ENCODE results near the gene EIF4A2. TPM values are rescaled to one million over a fixed set of nuclear protein-coding genes. Genes with fewer than 3 reads are reported as not detected.
"Not testable (repeated sequence)": the region's sequence is repeated elsewhere in the genome, so short reads cannot be mapped to it uniquely, and the experiment has no call there.

EIF4A2 gene
- polyA plus RNA-seq, 2 donors = 184 to 241 TPM

DNA sequence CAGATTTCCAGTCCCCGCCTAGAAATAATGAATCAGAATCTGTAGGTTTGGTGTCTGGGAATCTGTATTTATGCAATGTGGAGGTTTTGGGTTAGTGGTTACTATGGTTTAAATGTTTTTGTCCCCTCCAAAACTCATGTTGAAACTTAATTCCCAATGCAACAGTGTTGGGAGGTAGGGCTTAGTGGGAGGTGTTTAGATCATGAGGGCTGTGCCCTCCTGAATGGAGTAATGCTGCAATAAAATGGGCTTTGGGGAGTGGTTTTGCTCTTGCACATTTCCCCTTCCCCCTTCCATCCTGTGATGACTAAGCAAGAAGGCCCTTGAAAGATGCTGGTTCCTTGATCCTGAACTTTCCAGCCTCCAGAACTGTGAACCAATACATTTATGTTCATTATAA is 32.1 kb downstream of the EIF4A2 start:
- Histone ChIP-seq H3K36me3 (ENCODE audit: control insufficient read depth in 2 of 2, insufficient read depth in 2 of 2, low read length in 1 of 2) (no peaks in the 10 kb centered on the region), H3K4me3 (ENCODE audit: low read depth in 1 of 2, low read length in 2 of 2) (no peak overlapping the region), H3K27me3 (ENCODE audit: control insufficient read depth in 1 of 2, insufficient read depth in 2 of 2, low read length in 2 of 2) (no peaks in the 10 kb centered on the region), H3K27ac (ENCODE audit: low read depth in 2 of 2, low read length in 1 of 2) (no peak overlapping the region), H3K9me3 (ENCODE audit: control insufficient read depth in 2 of 2, insufficient read depth in 1 of 2, low read depth in 1 of 2, low read length in 1 of 2) (no peaks in the 10 kb centered on the region), H3K4me1 (ENCODE audit: control insufficient read depth in 2 of 2, insufficient read depth in 2 of 2, low read length in 1 of 2) (no peaks in the 10 kb centered on the region)
- WGBS, 2 donors = 88 to 95% methylated on average over 1 of the region's 1 CpG

DNA sequence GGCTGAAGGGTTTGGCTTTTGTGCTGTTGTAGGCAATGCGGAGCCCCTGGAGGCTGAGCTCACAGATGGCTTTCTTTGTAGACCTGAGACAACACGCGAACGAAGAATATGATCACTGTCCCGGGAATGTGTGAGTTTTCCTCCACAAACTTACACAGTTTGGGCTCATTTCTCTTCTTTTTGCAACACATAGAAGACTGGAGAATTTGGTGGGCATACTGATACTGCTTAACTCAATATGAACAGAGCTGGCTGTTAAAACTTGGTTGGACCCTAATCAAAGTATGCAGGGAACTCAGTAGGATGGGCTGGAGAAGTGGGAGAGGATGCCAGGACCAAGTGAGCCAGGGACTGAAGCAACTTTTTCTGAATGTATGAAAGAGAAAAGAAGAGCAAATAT is 35.1 kb downstream of the EIF4A2 start:
- H3K4me1 ChIP-seq (ENCODE audit: control insufficient read depth in 2 of 2, insufficient read depth in 2 of 2, low read length in 1 of 2) = no peaks in the 10 kb centered on the region
- H3K27me3 ChIP-seq (ENCODE audit: control insufficient read depth in 1 of 2, insufficient read depth in 2 of 2, low read length in 2 of 2) = no peaks in the 10 kb centered on the region
- H3K27ac ChIP-seq (ENCODE audit: low read depth in 2 of 2, low read length in 1 of 2) = no peak overlapping the region
- no peaks in the 10 kb centered on the region for H3K9me3 ChIP-seq (ENCODE audit: control insufficient read depth in 2 of 2, insufficient read depth in 1 of 2, low read depth in 1 of 2, low read length in 1 of 2)
- 90% methylated on average over 5 of the region's 5 CpGs for WGBS, 2 donors
- no peak overlapping the region for H3K4me3 ChIP-seq (ENCODE audit: low read depth in 1 of 2, low read length in 2 of 2)
- H3K36me3 ChIP-seq (ENCODE audit: control insufficient read depth in 2 of 2, insufficient read depth in 2 of 2, low read length in 1 of 2) = no peaks in the 10 kb centered on the region

DNA sequence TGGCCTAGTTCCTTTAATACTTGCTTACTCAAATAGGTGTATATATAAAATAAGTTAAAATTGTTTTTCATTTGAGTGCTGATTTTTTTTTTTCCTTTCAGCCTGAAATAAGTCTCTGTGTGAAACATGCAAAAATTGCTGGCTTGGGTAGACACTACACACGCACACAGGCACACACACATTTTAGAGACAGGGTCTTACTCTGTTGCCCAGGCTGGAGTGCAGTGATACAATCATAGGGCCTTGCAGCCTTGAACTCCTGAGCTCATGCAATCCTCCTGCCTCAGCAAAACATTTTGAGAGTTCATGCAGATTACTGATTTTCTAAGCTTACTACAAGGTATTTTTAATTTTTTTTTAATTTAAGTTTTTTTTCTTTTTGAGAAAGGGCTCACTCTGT is 35.6 kb downstream of the EIF4A2 start:
- H3K27ac ChIP-seq (ENCODE audit: low read depth in 2 of 2, low read length in 1 of 2) = no peak overlapping the region
- H3K27me3 ChIP-seq (ENCODE audit: control insufficient read depth in 1 of 2, insufficient read depth in 2 of 2, low read length in 2 of 2) = peaks cover 0 to under 1% of the 10 kb centered on the region in 2 donors
- no peaks in the 10 kb centered on the region for H3K36me3 ChIP-seq (ENCODE audit: control insufficient read depth in 2 of 2, insufficient read depth in 2 of 2, low read length in 1 of 2)
- no peaks in the 10 kb centered on the region for H3K4me1 ChIP-seq (ENCODE audit: control insufficient read depth in 2 of 2, insufficient read depth in 2 of 2, low read length in 1 of 2)
- WGBS, 2 donors = 89 to 93% methylated on average over 1 of the region's 1 CpG
- H3K9me3 ChIP-seq (ENCODE audit: control insufficient read depth in 2 of 2, insufficient read depth in 1 of 2, low read depth in 1 of 2, low read length in 1 of 2) = no peaks in the 10 kb centered on the region
- no peak overlapping the region for H3K4me3 ChIP-seq (ENCODE audit: low read depth in 1 of 2, low read length in 2 of 2)

DNA sequence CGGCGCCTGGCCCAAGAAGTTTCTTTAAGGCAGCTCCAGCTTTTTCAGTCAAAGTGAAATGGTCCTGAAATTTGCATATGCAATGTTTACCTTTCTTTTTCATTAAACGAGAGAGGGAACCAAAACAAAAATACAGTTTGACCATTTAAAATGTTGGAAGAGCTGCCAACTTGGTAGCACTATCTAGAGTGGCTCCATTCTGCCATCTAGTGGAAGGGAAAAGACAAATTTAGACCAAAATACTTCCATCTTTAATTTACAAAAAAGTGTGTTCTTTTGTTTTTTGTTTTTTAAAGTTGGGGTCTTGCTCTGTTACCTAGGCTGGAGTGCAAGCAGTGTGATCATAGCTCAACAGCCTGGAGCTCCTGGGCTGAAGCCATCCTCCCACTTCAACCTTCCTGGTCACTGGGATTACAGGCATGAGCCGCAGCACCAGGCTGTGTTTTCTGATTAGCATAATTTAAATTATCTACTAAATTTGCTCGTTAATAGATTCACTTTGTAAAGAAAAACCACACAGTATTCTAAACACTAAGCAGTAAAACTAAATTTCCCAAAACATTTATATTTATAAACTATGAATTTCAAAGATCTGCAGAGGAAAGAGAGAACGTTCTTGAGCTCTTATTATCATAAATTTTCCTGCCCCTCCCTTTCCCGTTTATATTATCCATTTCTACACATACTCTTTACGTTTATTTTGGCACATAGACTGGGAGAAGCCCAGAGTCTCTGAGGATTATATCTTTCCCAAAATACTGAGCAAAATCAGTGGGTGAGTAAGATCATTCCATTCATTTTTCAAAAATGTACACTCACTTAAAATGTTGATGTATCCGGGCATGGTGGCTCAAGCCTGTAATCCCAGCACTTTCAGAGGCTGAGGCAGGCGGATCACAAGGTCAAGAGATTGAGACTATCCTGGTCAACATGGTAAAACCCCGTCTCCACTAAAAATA is 38.3 kb downstream of the EIF4A2 start:
- Histone ChIP-seq H3K36me3 (ENCODE audit: control insufficient read depth in 2 of 2, insufficient read depth in 2 of 2, low read length in 1 of 2) (no peaks in the 10 kb centered on the region), H3K27ac (ENCODE audit: low read depth in 2 of 2, low read length in 1 of 2) (no peak overlapping the region), H3K9me3 (ENCODE audit: control insufficient read depth in 2 of 2, insufficient read depth in 1 of 2, low read depth in 1 of 2, low read length in 1 of 2) (no peaks in the 10 kb centered on the region), H3K4me3 (ENCODE audit: low read depth in 1 of 2, low read length in 2 of 2) (no peak overlapping the region), H3K27me3 (ENCODE audit: control insufficient read depth in 1 of 2, insufficient read depth in 2 of 2, low read length in 2 of 2) (peaks cover 0 to 8% of the 10 kb centered on the region in 2 donors), H3K4me1 (ENCODE audit: control insufficient read depth in 2 of 2, insufficient read depth in 2 of 2, low read length in 1 of 2) (peaks cover 0 to 3% of the 10 kb centered on the region in 2 donors)
- 45 to 50% methylated on average over 11 of the region's 11 CpGs for WGBS, 2 donors

DNA sequence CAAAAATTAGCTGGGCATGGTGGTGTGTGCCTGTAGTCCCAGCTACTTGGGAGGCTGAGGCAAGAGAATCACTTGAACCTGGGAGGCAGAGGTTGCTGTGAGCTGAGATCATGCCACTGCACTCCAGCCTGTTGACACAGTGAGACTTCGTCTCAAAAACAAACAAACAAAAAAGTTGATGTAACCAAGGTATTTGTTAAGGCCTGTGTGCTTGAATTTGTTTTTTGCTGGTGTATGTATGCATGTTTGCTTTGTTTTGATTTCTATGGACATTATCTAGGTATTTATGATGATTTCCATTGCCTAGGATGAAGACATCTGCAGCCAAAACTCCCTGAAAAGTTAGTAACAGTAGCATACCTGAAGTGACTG is 39.0 kb downstream of the EIF4A2 start:
- not testable (repeated sequence) for H3K27me3 ChIP-seq (ENCODE audit: control insufficient read depth in 1 of 2, insufficient read depth in 2 of 2, low read length in 2 of 2); H3K4me1 ChIP-seq (ENCODE audit: control insufficient read depth in 2 of 2, insufficient read depth in 2 of 2, low read length in 1 of 2); H3K9me3 ChIP-seq (ENCODE audit: control insufficient read depth in 2 of 2, insufficient read depth in 1 of 2, low read depth in 1 of 2, low read length in 1 of 2); H3K36me3 ChIP-seq (ENCODE audit: control insufficient read depth in 2 of 2, insufficient read depth in 2 of 2, low read length in 1 of 2); H3K4me3 ChIP-seq (ENCODE audit: low read depth in 1 of 2, low read length in 2 of 2); H3K27ac ChIP-seq (ENCODE audit: low read depth in 2 of 2, low read length in 1 of 2)
- WGBS, 2 donors = 66 to 74% methylated on average over 1 of the region's 1 CpG

DNA sequence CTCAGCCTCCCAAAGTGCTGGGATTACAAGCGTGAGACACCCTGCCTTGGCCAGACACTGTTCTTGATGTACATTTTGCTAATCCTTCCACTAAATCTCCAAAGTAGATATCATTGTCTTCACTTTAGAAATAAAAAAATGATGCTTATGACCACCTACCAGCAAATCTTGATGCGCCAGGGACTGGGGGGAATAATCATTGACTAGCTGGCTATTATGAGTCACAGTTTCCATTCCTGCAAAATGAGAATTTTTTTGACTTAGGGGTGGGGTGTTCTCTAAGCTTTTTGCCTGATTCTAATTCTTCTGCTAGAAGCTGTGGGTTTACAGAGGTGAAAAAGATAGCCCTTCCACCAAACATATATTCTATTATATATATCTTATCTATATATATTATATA is 40.0 kb downstream of the EIF4A2 start:
- Histone ChIP-seq H3K4me1 (ENCODE audit: control insufficient read depth in 2 of 2, insufficient read depth in 2 of 2, low read length in 1 of 2) (peaks cover 0 to 3% of the 10 kb centered on the region in 2 donors), H3K36me3 (ENCODE audit: control insufficient read depth in 2 of 2, insufficient read depth in 2 of 2, low read length in 1 of 2) (no peaks in the 10 kb centered on the region), H3K4me3 (ENCODE audit: low read depth in 1 of 2, low read length in 2 of 2) (no peak overlapping the region), H3K27me3 (ENCODE audit: control insufficient read depth in 1 of 2, insufficient read depth in 2 of 2, low read length in 2 of 2) (peaks cover 0 to 8% of the 10 kb centered on the region in 2 donors), H3K9me3 (ENCODE audit: control insufficient read depth in 2 of 2, insufficient read depth in 1 of 2, low read depth in 1 of 2, low read length in 1 of 2) (no peaks in the 10 kb centered on the region), H3K27ac (ENCODE audit: low read depth in 2 of 2, low read length in 1 of 2) (no peak overlapping the region)
- 74 to 79% methylated on average over 2 of the region's 2 CpGs for WGBS, 2 donors

DNA sequence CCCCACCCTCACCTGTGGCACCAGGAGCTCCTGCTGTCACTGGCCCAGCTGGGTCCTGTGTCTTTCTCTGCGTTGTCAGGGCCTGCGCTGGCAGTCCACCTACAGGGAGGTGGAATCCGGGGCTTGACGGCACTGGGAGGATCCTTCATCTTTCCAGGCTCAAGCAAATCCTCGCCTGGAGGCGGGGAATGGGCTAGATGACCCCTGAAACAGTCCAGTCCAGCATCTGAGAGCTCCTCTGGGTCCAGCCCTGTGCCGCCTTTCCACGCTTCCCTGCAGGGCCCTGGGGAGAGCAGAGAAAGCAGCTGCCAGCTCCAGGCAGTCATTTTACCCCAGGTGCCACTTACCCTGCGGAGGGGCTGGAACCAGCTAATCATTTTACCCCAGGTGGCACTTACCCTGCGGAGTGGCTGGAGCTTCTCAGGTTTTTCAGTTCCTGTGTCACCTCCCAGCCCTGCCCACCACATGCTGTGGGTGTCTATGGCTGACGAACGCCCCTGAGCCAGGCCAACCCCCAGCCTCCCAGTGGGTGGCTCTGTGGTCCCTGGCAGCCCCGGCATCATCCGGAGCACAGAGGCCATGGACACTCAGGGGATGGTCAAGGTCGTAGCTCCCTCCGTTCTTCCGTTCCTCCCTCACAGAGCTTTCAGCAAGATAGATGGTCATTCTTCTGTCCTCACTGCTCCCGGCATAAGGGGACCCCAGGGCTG is 41.2 kb downstream of the EIF4A2 start:
- 39 to 47% methylated on average over 18 of the region's 18 CpGs for WGBS, 2 donors
- H3K9me3 ChIP-seq (ENCODE audit: control insufficient read depth in 2 of 2, insufficient read depth in 1 of 2, low read depth in 1 of 2, low read length in 1 of 2) = no peaks in the 10 kb centered on the region
- H3K27me3 ChIP-seq (ENCODE audit: control insufficient read depth in 1 of 2, insufficient read depth in 2 of 2, low read length in 2 of 2) = peaks cover 0 to 8% of the 10 kb centered on the region in 2 donors
- H3K4me3 ChIP-seq (ENCODE audit: low read depth in 1 of 2, low read length in 2 of 2) = no peak overlapping the region
- H3K36me3 ChIP-seq (ENCODE audit: control insufficient read depth in 2 of 2, insufficient read depth in 2 of 2, low read length in 1 of 2) = no peaks in the 10 kb centered on the region
- peaks cover 0 to 3% of the 10 kb centered on the region in 2 donors for H3K4me1 ChIP-seq (ENCODE audit: control insufficient read depth in 2 of 2, insufficient read depth in 2 of 2, low read length in 1 of 2)
- no peak overlapping the region for H3K27ac ChIP-seq (ENCODE audit: low read depth in 2 of 2, low read length in 1 of 2)

DNA sequence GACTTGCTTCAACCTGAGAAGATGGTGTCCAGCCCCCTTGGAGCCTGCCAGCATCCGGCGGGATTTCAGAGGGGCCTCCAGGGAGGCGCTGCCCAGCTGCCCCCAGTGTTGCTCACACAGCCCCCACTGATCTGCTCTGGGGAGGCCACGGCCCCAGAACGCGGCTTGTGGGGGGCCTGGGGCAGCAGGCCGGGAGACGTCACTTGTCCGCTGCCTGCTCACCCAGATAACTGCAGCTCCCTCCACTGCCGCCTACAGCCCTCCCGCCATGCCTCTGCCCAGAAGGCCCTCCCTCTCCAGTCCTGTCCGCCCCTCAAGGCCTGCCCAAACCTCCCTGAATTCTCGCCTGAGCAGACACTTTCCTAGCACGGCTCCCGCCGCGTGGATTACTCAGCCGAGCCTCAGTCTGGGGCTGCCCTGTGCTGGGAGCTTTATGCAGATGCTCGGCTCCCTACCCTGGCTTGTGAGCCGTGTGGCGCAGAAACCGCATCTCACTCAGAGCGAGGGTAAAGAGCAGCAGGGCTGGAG is 42.0 kb downstream of the EIF4A2 start:
- H3K4me1 ChIP-seq (ENCODE audit: control insufficient read depth in 2 of 2, insufficient read depth in 2 of 2, low read length in 1 of 2) = peaks cover 0 to 3% of the 10 kb centered on the region in 2 donors
- H3K27me3 ChIP-seq (ENCODE audit: control insufficient read depth in 1 of 2, insufficient read depth in 2 of 2, low read length in 2 of 2) = peaks cover 4 to 8% of the 10 kb centered on the region in 2 donors
- H3K9me3 ChIP-seq (ENCODE audit: control insufficient read depth in 2 of 2, insufficient read depth in 1 of 2, low read depth in 1 of 2, low read length in 1 of 2) = no peaks in the 10 kb centered on the region
- H3K36me3 ChIP-seq (ENCODE audit: control insufficient read depth in 2 of 2, insufficient read depth in 2 of 2, low read length in 1 of 2) = no peaks in the 10 kb centered on the region
- WGBS, 2 donors = 10 to 12% methylated on average over 23 of the region's 23 CpGs
- H3K4me3 ChIP-seq (ENCODE audit: low read depth in 1 of 2, low read length in 2 of 2) = no peak overlapping the region
- no peak overlapping the region for H3K27ac ChIP-seq (ENCODE audit: low read depth in 2 of 2, low read length in 1 of 2)

DNA sequence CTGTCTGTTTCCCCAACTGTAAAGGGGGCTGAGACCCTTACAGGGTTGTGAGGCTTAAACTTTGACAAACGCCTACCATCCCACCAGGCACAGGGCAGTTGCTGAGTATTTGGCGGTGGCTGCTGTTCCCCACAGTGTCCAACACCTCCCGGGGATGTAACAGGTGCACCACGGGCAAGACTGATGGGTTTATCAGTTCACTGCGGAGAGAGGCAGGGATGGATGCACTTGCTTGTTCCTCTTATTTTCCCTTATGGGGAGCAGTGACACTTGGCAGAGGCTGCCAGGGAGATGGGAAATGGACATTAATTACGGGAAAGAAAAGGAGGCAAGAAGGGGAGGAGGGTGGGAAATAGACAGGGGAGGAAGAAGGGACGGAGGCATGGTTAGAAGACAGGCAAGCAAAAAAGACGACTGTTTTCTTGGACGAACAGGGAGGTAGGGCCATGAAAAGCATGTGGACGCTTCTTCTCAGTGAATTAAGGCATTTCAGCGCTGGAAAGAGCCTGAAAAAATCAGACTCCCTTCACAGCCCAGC is 42.6 kb downstream of the EIF4A2 start:
- H3K27me3 ChIP-seq (ENCODE audit: control insufficient read depth in 1 of 2, insufficient read depth in 2 of 2, low read length in 2 of 2) = peaks cover 4 to 8% of the 10 kb centered on the region in 2 donors
- H3K9me3 ChIP-seq (ENCODE audit: control insufficient read depth in 2 of 2, insufficient read depth in 1 of 2, low read depth in 1 of 2, low read length in 1 of 2) = no peaks in the 10 kb centered on the region
- 30 to 35% methylated on average over 11 of the region's 11 CpGs for WGBS, 2 donors

More for the DNA sequence above, 42.6 kb downstream of the EIF4A2 start:
- no peaks in the 10 kb centered on the region for H3K36me3 ChIP-seq (ENCODE audit: control insufficient read depth in 2 of 2, insufficient read depth in 2 of 2, low read length in 1 of 2)
- H3K27ac ChIP-seq (ENCODE audit: low read depth in 2 of 2, low read length in 1 of 2) = no peak overlapping the region
- H3K4me1 ChIP-seq (ENCODE audit: control insufficient read depth in 2 of 2, insufficient read depth in 2 of 2, low read length in 1 of 2) = peaks cover 0 to 3% of the 10 kb centered on the region in 2 donors
- no peak overlapping the region for H3K4me3 ChIP-seq (ENCODE audit: low read depth in 1 of 2, low read length in 2 of 2)
